PFSK-1 (cell line): ENCODE data around the gene MAPRE2.

Experiments
- POLR2AphosphoS5 ChIP-seq: IDR thresholded peaks from 2 replicates; pipeline ENCODE4 v1.6.1; 2012; ENCODE audit warnings: low read depth, mild to moderate bottlenecking, control low read depth, low read length, moderate library complexity
- REST ChIP-seq, 2 experiments: IDR thresholded peaks; 2 replicates each; pipeline versions ENCODE4 v1.6.1 to v1.8.0; 2011 to 2012; ENCODE audit warnings: low read depth in 2 of 2, low read length in 2 of 2, control low read depth in 1 of 2, inconsistent platforms in 1 of 2, mild to moderate bottlenecking in 1 of 2, moderate library complexity in 1 of 2; ENCODE audit not compliant: insufficient read depth in 1 of 2

GRCh38 chr18:35180455-35180854 is 139.2 kb downstream of the MAPRE2 start:
- TF ChIP-seq POLR2AphosphoS5 (no peak), REST (IDR thresholded peaks at IDR 0.05; ENCODE audit: insufficient read depth in 1 of 2, low read depth in 2 of 2, low read length in 2 of 2) (no peak)
